Measurements from ENCODE around the gene ROBO3.

The ROBO3 gene

GRCh38 chr11:124917115-124917637, 51.9 kb downstream of the ROBO3 start:
- no peaks in the 10 kb centered on the region for H4K20me1 ChIP-seq (ENCODE audit: low read depth, low read length)
- H3K9ac ChIP-seq (ENCODE audit: low read length), result no peak overlapping the region
- H3F3A ChIP-seq (ENCODE audit: insufficient read depth), result no peaks in the 10 kb centered on the region
- H3K9me3 ChIP-seq (ENCODE audit: insufficient read depth, low read length), result no peaks in the 10 kb centered on the region
- no peak overlapping the region for H2AFZ ChIP-seq (ENCODE audit: low read depth, low read length, severe bottlenecking)
- no peaks in the 10 kb centered on the region for H3K79me2 ChIP-seq (ENCODE audit: insufficient read depth, low read length)
- H3K4me3 ChIP-seq (ENCODE audit: insufficient read depth, low read length, poor library complexity, severe bottlenecking), result no peak overlapping the region
- no peak overlapping the region for H3K4me2 ChIP-seq (ENCODE audit: low read depth, low read length, poor library complexity, severe bottlenecking)
- H3K9me2 ChIP-seq (replicated peaks; ENCODE audit: insufficient read depth, low read length), result no peaks in the 10 kb centered on the region
- no peaks in the 10 kb centered on the region for H3K27me3 ChIP-seq (ENCODE audit: low read length)
- no peak overlapping the region for H3K27ac ChIP-seq (ENCODE audit: low read depth, low read length)
- TF ChIP-seq, protein P1, sequence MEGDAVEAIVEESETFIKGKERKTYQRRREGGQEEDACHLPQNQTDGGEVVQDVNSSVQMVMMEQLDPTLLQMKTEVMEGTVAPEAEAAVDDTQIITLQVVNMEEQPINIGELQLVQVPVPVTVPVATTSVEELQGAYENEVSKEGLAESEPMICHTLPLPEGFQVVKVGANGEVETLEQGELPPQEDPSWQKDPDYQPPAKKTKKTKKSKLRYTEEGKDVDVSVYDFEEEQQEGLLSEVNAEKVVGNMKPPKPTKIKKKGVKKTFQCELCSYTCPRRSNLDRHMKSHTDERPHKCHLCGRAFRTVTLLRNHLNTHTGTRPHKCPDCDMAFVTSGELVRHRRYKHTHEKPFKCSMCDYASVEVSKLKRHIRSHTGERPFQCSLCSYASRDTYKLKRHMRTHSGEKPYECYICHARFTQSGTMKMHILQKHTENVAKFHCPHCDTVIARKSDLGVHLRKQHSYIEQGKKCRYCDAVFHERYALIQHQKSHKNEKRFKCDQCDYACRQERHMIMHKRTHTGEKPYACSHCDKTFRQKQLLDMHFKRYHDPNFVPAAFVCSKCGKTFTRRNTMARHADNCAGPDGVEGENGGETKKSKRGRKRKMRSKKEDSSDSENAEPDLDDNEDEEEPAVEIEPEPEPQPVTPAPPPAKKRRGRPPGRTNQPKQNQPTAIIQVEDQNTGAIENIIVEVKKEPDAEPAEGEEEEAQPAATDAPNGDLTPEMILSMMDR (IDR thresholded peaks at IDR 0.05; ENCODE audit: insufficient read depth, low read length, poor library complexity, severe bottlenecking), result no peak
- TF ChIP-seq EZH2phosphoT487 (conservative IDR thresholded peaks at IDR 0.05; ENCODE audit: low read length), result no peak
- no peaks in the 10 kb centered on the region for H3K36me3 ChIP-seq (ENCODE audit: low read length)

- no peak within 1 kb of the TSS for H3K9ac ChIP-seq (ENCODE audit: low read length)
- H3K4me2 ChIP-seq (ENCODE audit: low read depth, low read length, poor library complexity, severe bottlenecking), result no peak within 1 kb of the TSS
- H3K27me3 ChIP-seq (ENCODE audit: low read length), result no peaks in the 10 kb centered on the region
- H3F3A ChIP-seq (ENCODE audit: insufficient read depth), result no peaks in the 10 kb centered on the region
- no peak within 1 kb of the TSS for H3K27ac ChIP-seq (ENCODE audit: low read depth, low read length)
- no peaks in the 10 kb centered on the region for H3K79me2 ChIP-seq (ENCODE audit: insufficient read depth, low read length)
- H2AFZ ChIP-seq (ENCODE audit: low read depth, low read length, severe bottlenecking), result no peak within 1 kb of the TSS
- no peak within 1 kb of the TSS for H3K4me3 ChIP-seq (ENCODE audit: insufficient read depth, low read length, poor library complexity, severe bottlenecking)
- no peaks in the 10 kb centered on the region for H3K9me3 ChIP-seq (ENCODE audit: insufficient read depth, low read length)
- no peak for TF ChIP-seq EZH2phosphoT487 (conservative IDR thresholded peaks at IDR 0.05; ENCODE audit: low read length)
- TF ChIP-seq, protein P1 (IDR thresholded peaks at IDR 0.05; ENCODE audit: insufficient read depth, low read length, poor library complexity, severe bottlenecking), result no peak
- no peaks in the 10 kb centered on the region for H3K36me3 ChIP-seq (ENCODE audit: low read length)
- no peaks in the 10 kb centered on the region for H4K20me1 ChIP-seq (ENCODE audit: low read depth, low read length)
- H3K9me2 ChIP-seq (replicated peaks; ENCODE audit: insufficient read depth, low read length), result no peaks in the 10 kb centered on the region
Observed at GRCh38 chr11:124918950-124919349, 53.7 kb downstream of the ROBO3 start, which contains the start of gene HEPN1. Gene HEPN1 (plus strand): TSS chr11:124919250.

DNA sequence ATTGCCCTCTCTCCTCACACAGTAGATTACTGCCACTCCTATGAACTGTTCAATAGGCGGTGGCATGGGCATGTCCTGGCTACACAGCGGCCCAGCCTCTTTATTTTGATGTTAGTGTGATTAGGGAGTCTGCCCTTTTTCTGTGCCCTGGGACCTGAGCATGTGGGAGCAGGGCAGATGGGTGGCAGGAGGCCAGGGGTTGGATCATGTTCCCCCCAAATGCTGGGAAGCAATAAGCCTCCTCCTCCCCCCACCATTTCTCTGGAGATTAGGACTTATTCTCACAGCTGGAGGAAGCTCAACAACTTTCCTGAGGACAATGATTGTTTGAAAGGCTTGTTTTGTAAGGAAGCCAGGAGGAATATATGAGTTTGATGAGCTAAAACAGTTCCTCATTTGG, 54.7 kb downstream of the ROBO3 start:
- H3K27me3 ChIP-seq (ENCODE audit: low read length), result no peaks in the 10 kb centered on the region

More for the DNA sequence above, 54.7 kb downstream of the ROBO3 start:
- Histone ChIP-seq H3F3A (ENCODE audit: insufficient read depth) (no peaks in the 10 kb centered on the region), H4K20me1 (ENCODE audit: low read depth, low read length) (no peaks in the 10 kb centered on the region), H3K36me3 (ENCODE audit: low read length) (no peaks in the 10 kb centered on the region), H3K4me2 (ENCODE audit: low read depth, low read length, poor library complexity, severe bottlenecking) (no peak overlapping the region), H3K4me3 (ENCODE audit: insufficient read depth, low read length, poor library complexity, severe bottlenecking) (no peak overlapping the region), H3K79me2 (ENCODE audit: insufficient read depth, low read length) (no peaks in the 10 kb centered on the region), H3K9me2 (replicated peaks; ENCODE audit: insufficient read depth, low read length) (no peaks in the 10 kb centered on the region), H2AFZ (ENCODE audit: low read depth, low read length, severe bottlenecking) (no peak overlapping the region), H3K9ac (ENCODE audit: low read length) (no peak overlapping the region), H3K9me3 (ENCODE audit: insufficient read depth, low read length) (no peaks in the 10 kb centered on the region), H3K27ac (ENCODE audit: low read depth, low read length) (no peak overlapping the region)
- TF ChIP-seq, protein P1 (IDR thresholded peaks at IDR 0.05; ENCODE audit: insufficient read depth, low read length, poor library complexity, severe bottlenecking), result no peak
- no peak for TF ChIP-seq EZH2phosphoT487 (conservative IDR thresholded peaks at IDR 0.05; ENCODE audit: low read length)
